Hematopoietic multipotent progenitor cell treated with erythropoietin and hydrocortisone succinate and interleukin-3 and kit ligand, for 17 days (in vitro differentiated cells): Measurements from ENCODE around the gene SNX6.
"Not testable (repeated sequence)": the region's sequence is repeated elsewhere in the genome, so short reads cannot be mapped to it uniquely, and the experiment has no call there.

Experiments
- DNase-seq: peaks from one replicate; pipeline ENCODE4 v3.0.0-alpha.2; 2015; ENCODE audit warnings: low spot score

The SNX6 gene

GRCh38 chr14:34521071-34521470, 108.9 kb downstream of the SNX6 start:
- not testable (repeated sequence) for DNase-seq

DNA sequence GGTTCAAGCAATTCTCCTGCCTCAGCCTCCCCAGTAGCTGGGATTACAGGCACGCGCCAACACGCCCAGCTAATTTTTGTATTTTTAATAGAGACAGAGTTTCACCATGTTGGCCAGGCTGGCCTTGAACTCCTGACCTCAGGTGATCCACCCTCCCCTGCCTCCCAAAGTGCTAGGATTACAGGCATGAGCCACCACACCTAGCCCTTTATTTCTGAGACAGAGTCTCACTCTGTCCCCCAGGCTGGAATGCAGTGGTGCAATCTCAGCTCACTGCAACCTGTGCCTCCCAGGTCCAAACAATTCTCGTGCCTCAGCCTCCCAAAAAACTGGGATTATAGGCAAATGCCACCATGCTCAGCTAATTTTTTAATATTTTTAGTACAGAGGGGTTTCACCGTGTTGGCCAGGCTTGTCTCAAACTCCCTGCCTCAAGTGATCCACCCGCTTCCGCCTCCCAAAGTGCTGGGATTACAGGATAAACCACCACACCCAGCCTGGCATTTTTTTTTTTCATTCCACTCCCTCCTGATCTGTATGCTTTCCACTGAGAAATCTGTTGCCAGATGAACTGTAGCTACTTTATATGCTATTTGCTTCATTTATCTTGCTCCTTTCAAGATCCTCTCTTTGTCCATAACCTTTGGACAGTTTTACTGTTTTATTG, 109.5 kb downstream of the SNX6 start:
- not testable (repeated sequence) for DNase-seq
